Breast epithelium (tissue), 4 donors: ENCODE results near the gene CLSTN2. TPM values are rescaled to one million over a fixed set of nuclear protein-coding genes. Genes with fewer than 3 reads are reported as not detected.

Source experiments
- DNase-seq, 2 donors: peaks; one replicate each; pipeline ENCODE4 v3.0.0-alpha.2; 2019; ENCODE audit warnings: low spot score in 2 of 2
- H3K27ac ChIP-seq, 2 donors: fragments of 200-600 bp; sonication (generic) in 1 of 2; one replicate each; pipeline ENCODE4 v1.5.1; 2016 to 2019; ENCODE audit warnings: mild to moderate bottlenecking in 1 of 2
- H3K27me3 ChIP-seq, 2 donors: fragments of 200-600 bp; sonication (generic) in 1 of 2; one replicate each; pipeline versions ENCODE4 v1.5.1 to v1.6.0; 2017 to 2019; ENCODE audit warnings: control low read depth in 1 of 2, mild to moderate bottlenecking in 1 of 2
- H3K36me3 ChIP-seq: fragments of 200-600 bp; one replicate; pipeline ENCODE4 v1.5.1; 2019
- H3K4me1 ChIP-seq, 2 donors: fragments of 200-600 bp; sonication (generic); one replicate each; pipeline ENCODE4 v1.5.1; 2016 to 2019; ENCODE audit warnings: control low read depth in 1 of 2
- H3K4me3 ChIP-seq, 3 donors: fragments of 200-600 bp; sonication (generic); 1 replicate in 2 of 3; 2 replicates in 1 of 3; pipeline ENCODE4 v1.5.1; 2016 to 2019; ENCODE audit warnings: mild to moderate bottlenecking in 3 of 3, moderate library complexity in 2 of 3
- H3K9me3 ChIP-seq, 2 donors: fragments of 200-600 bp; sonication (generic) in 1 of 2; one replicate each; pipeline ENCODE4 v1.5.1; 2016 to 2019; ENCODE audit warnings: control low read depth in 1 of 2
- POLR2A ChIP-seq: fragments of 450-650 bp; IDR thresholded peaks from one replicate; pipeline ENCODE4 v1.6.1; 2016; ENCODE audit warnings: antibody characterized with exemption, mild to moderate bottlenecking, moderate library complexity
- POLR2AphosphoS5 ChIP-seq, 3 donors: sonication (generic); formaldehyde crosslinking; IDR thresholded peaks; one replicate each; pipeline ENCODE4 v1.6.1; 2017; ENCODE audit warnings: antibody characterized with exemption in 3 of 3
- intact Hi-C: fragments of 100-400 bp; cut with DNase I; formaldehyde crosslinking; loops from one replicate; pipeline ENCODE4 v1.15.1; 2023; ENCODE audit warnings: low total_unique reads
- total RNA-seq, 3 donors: library from RNA; depleted of rRNA; stranded (reverse); fragments of >200 nt; gene quantifications; one replicate each; pipeline ENCODE4 v1.1.0, GENCODE V29; 2016
- TF ChIP-seq, protein P1 (sequence below), 3 donors: fragments of 450-650 bp; IDR thresholded peaks; one replicate each; pipeline ENCODE4 v1.5.1; 2016 to 2017; ENCODE audit warnings: antibody characterized with exemption in 3 of 3, mild to moderate bottlenecking in 3 of 3, moderate library complexity in 3 of 3

CLSTN2 gene
- total RNA-seq, 3 donors from 2014 or later = 15.5 to 75.5 (median 33.1) TPM

DNA sequence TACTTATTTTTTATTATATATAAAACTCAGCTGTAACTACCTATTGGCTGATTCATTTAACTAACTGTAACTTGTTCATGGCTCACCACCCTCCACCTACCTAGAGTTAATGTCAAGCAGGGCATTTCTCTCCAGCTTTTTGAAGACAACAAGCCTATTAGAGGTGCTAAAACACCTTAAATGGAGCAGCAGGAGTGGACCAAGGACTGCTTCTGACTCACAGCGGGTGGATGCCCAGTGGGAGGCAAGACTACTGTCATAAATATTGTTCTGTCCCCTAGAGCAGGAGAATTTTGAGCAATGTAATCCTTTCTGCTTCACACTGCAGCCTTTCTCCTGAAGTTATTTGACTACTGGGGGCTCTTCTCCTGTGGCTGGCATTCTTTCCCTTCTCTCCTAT lies 146.9 kb downstream of the CLSTN2 start:
- H3K4me3 ChIP-seq = no peak overlapping the region
- no peaks in the 10 kb centered on the region for H3K36me3 ChIP-seq
- H3K27ac ChIP-seq = no peak overlapping the region
- H3K27me3 ChIP-seq = peaks cover 0 to 4% of the 10 kb centered on the region in 2 donors
- no peaks in the 10 kb centered on the region for H3K4me1 ChIP-seq
- no peaks in the 10 kb centered on the region for H3K9me3 ChIP-seq
- intact Hi-C loops = no loop called here
- TF ChIP-seq POLR2AphosphoS5 (IDR thresholded peaks at IDR 0.05) (no peak), POLR2A (no peak)
- TF ChIP-seq, protein P1, sequence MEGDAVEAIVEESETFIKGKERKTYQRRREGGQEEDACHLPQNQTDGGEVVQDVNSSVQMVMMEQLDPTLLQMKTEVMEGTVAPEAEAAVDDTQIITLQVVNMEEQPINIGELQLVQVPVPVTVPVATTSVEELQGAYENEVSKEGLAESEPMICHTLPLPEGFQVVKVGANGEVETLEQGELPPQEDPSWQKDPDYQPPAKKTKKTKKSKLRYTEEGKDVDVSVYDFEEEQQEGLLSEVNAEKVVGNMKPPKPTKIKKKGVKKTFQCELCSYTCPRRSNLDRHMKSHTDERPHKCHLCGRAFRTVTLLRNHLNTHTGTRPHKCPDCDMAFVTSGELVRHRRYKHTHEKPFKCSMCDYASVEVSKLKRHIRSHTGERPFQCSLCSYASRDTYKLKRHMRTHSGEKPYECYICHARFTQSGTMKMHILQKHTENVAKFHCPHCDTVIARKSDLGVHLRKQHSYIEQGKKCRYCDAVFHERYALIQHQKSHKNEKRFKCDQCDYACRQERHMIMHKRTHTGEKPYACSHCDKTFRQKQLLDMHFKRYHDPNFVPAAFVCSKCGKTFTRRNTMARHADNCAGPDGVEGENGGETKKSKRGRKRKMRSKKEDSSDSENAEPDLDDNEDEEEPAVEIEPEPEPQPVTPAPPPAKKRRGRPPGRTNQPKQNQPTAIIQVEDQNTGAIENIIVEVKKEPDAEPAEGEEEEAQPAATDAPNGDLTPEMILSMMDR (IDR thresholded peaks at IDR 0.05) = no peak
- DNase-seq = no peak

DNA sequence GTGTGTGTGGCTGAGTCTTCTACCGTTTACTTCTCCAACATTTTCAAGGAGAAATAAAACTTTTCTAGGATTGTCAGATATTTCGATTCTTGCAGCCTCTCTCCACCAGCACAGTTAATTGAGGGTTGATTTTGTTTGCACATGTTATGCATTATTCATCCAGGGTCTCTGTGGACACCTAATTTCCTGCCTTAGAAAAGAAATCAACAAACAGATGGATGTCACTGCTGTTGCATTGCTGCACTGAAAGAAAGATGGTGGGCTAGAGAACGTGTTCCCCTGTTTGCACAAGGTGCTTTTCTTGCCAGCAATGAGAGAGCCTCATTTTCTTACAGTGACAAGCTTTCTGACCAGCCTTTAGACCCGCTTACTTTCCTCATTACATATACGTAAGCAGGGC lies 150.0 kb downstream of the CLSTN2 start:
- Histone ChIP-seq H3K27me3 (peaks cover 0 to 4% of the 10 kb centered on the region in 2 donors), H3K9me3 (no peaks in the 10 kb centered on the region), H3K36me3 (no peaks in the 10 kb centered on the region), H3K4me3 (no peak overlapping the region), H3K27ac (no peak overlapping the region), H3K4me1 (no peaks in the 10 kb centered on the region)
- TF ChIP-seq, protein P1 (IDR thresholded peaks at IDR 0.05) = no peak
- no peak for TF ChIP-seq POLR2A
- TF ChIP-seq POLR2AphosphoS5 (IDR thresholded peaks at IDR 0.05) = no peak
- intact Hi-C loops = no loop called here
- no peak for DNase-seq

DNA sequence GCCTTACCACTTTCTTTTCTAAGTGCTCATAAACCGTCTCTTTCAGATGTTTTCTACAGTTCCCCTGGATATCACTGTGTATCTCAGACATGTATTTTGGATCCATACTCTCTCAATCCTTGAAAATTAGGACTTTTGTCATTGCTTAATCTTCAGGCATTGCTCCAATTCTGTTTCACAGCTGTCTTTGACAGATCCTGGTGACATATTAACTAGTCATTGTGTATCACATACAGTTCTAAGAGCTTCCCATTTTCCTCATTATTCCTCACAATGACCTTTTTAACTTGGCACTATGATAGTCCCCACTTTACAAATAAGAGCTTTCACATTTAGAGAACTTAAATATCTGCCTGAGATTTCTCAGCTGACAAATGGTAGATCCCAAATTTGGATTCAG lies 151.7 kb downstream of the CLSTN2 start:
- peaks cover 0 to 4% of the 10 kb centered on the region in 2 donors for H3K27me3 ChIP-seq
- no peaks in the 10 kb centered on the region for H3K9me3 ChIP-seq
- no peaks in the 10 kb centered on the region for H3K4me1 ChIP-seq
- intact Hi-C loops = no loop called here
- no peak for DNase-seq
- H3K4me3 ChIP-seq = no peak overlapping the region
- H3K27ac ChIP-seq = no peak overlapping the region
- TF ChIP-seq, protein P1 (IDR thresholded peaks at IDR 0.05) = no peak
- no peak for TF ChIP-seq POLR2AphosphoS5 (IDR thresholded peaks at IDR 0.05)
- TF ChIP-seq POLR2A = no peak
- H3K36me3 ChIP-seq = no peaks in the 10 kb centered on the region

DNA sequence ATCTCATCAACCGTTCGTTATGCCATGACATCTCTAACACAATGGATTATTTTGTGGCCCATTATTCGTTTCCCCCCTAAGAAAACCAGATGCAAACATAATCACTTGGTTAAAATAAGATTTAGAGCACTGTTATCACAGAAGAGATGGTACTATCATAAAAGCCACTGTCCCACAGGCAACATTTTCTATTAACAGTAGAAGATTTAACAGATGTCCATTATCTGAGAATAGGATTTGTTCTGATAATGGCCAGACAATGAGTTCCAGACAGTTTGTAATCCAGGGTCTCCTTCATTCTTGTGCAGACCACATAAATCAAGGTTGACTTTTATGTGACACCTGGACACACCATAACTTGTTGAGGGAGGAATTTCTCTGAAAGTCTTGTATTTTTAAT lies 153.1 kb downstream of the CLSTN2 start:
- intact Hi-C loops = no loop called here
- peaks cover 0 to 4% of the 10 kb centered on the region in 2 donors for H3K27me3 ChIP-seq
- TF ChIP-seq, protein P1 (IDR thresholded peaks at IDR 0.05) = no peak
- TF ChIP-seq POLR2AphosphoS5 (IDR thresholded peaks at IDR 0.05) (no peak), POLR2A (no peak)
- no peak overlapping the region for H3K4me3 ChIP-seq
- no peak for DNase-seq
- H3K4me1 ChIP-seq = no peaks in the 10 kb centered on the region
- H3K9me3 ChIP-seq = no peaks in the 10 kb centered on the region
- H3K27ac ChIP-seq = no peak overlapping the region
- no peaks in the 10 kb centered on the region for H3K36me3 ChIP-seq

DNA sequence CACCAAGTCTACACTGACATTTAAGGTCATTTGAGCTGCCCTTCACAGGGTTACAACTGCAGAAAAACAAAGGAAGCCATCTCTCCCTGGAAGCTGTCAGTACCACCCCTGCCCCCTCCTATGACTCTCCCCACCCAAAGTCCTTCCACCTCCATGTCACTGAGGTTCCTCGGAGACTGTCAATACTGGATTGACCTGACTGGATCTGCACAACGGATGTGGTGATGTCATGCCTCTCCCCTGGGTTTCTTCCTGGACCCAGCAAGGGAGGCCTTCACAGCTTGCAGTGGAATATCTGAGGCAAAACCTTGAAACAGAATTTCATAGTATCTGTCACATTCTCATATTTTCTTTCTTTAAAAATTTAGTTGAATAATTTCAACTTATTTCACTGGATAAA lies 153.5 kb downstream of the CLSTN2 start:
- no peaks in the 10 kb centered on the region for H3K4me1 ChIP-seq
- no peak for DNase-seq
- no peak overlapping the region for H3K4me3 ChIP-seq
- H3K27ac ChIP-seq = no peak overlapping the region
- no peaks in the 10 kb centered on the region for H3K36me3 ChIP-seq
- TF ChIP-seq POLR2AphosphoS5 (IDR thresholded peaks at IDR 0.05) = no peak
- no peak for TF ChIP-seq POLR2A
- TF ChIP-seq, protein P1 (IDR thresholded peaks at IDR 0.05) = no peak
- H3K9me3 ChIP-seq = no peaks in the 10 kb centered on the region
- H3K27me3 ChIP-seq = peaks cover 0 to 2% of the 10 kb centered on the region in 2 donors
- intact Hi-C loops = no loop called here
